Stimulated activated naive CD4-positive, alpha-beta T cell treated with Interleukin-2 at 50 U/mL for 16 hours (primary cell): ENCODE results near the gene LILRB5.
"Not testable (repeated sequence)": the region's sequence is repeated elsewhere in the genome, so short reads cannot be mapped to it uniquely, and the experiment has no call there.

ENCODE experiments used
- DNase-seq: peaks from one replicate; lab custom pipeline; 2025; lab: John Stamatoyannopoulos, UW

LILRB5 gene

GRCh38 chr19:54214217-54214616, 42.9 kb downstream of the LILRB5 start:
- not testable (repeated sequence) for DNase-seq

- DNase-seq, result no peak
These were observed 45.8 kb downstream of the LILRB5 start for GRCh38 chr19:54211235-54211634.

- DNase-seq, result no peak
These were observed 47.1 kb downstream of the LILRB5 start for GRCh38 chr19:54209811-54210494.

- no peak for DNase-seq
These were observed 47.8 kb downstream of the LILRB5 start for GRCh38 chr19:54209058-54209810.

- DNase-seq, result no peak
These were observed 48.4 kb downstream of the LILRB5 start for GRCh38 chr19:54208784-54209057.

- DNase-seq, result no peak
These were observed 48.9 kb downstream of the LILRB5 start for GRCh38 chr19:54207983-54208783.

- DNase-seq, result no peak
These were observed 49.4 kb downstream of the LILRB5 start for GRCh38 chr19:54207676-54207982.

GRCh38 chr19:54207193-54207592, 49.9 kb downstream of the LILRB5 start:
- DNase-seq, result not testable (repeated sequence)

- no peak for DNase-seq
These were observed 50.3 kb downstream of the LILRB5 start for GRCh38 chr19:54206831-54207177.

- no peak for DNase-seq
These were observed 50.8 kb downstream of the LILRB5 start for GRCh38 chr19:54206030-54206830.

GRCh38 chr19:54204767-54205468, 52.2 kb downstream of the LILRB5 start:
- no peak for DNase-seq

GRCh38 chr19:54203151-54203611, 53.9 kb downstream of the LILRB5 start:
- DNase-seq, result no peak

GRCh38 chr19:54201980-54202379, 55.1 kb downstream of the LILRB5 start:
- DNase-seq, result no peak

GRCh38 chr19:54201172-54201701, 55.8 kb downstream of the LILRB5 start:
- no peak for DNase-seq
